SU-DHL-6 (cell line): ENCODE measurements around the gene PMEPA1.

Experiments
- EZH2phosphoT487 ChIP-seq: fragments of 200-600 bp; sonication (generic), shearing (Covaris generic); conservative IDR thresholded peaks from 2 replicates; pipeline ENCODE4 v1.6.1; 2018; ENCODE audit warnings: mild to moderate bottlenecking, antibody characterized with exemption, low read length, moderate library complexity, mixed read lengths
- TF ChIP-seq, protein P1 (sequence below): fragments of 200-600 bp; sonication (generic); IDR thresholded peaks from one replicate; pipeline ENCODE4 v1.5.1; 2017; ENCODE audit warnings: antibody characterized with exemption, mild to moderate bottlenecking, low read length, moderate library complexity; ENCODE audit not compliant: insufficient read depth, poor library complexity, severe bottlenecking

DNA sequence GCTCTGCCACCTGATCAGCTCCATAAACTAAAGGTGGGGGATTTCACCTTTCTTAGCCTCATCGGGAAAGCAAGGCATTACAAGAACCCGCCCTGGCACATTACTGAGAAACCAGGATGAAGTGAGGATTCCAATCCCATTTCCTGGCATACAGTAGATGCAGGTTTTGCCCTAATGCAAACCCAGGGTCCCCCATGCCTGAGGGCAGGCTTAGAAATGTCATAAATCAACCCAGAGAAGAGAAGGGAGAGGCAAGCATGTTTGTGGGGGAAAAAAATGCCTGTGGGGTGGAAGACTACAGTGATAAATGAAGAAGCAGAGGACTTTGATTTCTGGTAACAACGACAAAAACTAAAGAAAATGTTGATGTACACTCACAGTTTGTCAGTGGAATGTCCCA lies 18.0 kb upstream of the PMEPA1 start:
- TF ChIP-seq, protein P1, sequence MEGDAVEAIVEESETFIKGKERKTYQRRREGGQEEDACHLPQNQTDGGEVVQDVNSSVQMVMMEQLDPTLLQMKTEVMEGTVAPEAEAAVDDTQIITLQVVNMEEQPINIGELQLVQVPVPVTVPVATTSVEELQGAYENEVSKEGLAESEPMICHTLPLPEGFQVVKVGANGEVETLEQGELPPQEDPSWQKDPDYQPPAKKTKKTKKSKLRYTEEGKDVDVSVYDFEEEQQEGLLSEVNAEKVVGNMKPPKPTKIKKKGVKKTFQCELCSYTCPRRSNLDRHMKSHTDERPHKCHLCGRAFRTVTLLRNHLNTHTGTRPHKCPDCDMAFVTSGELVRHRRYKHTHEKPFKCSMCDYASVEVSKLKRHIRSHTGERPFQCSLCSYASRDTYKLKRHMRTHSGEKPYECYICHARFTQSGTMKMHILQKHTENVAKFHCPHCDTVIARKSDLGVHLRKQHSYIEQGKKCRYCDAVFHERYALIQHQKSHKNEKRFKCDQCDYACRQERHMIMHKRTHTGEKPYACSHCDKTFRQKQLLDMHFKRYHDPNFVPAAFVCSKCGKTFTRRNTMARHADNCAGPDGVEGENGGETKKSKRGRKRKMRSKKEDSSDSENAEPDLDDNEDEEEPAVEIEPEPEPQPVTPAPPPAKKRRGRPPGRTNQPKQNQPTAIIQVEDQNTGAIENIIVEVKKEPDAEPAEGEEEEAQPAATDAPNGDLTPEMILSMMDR = no peak
- TF ChIP-seq EZH2phosphoT487 = no peak
